Right lung (tissue), 5 donors: Measurements from ENCODE around the gene KNSTRN. TPM values are rescaled to one million over a fixed set of nuclear protein-coding genes. Genes with fewer than 3 reads are reported as not detected.
A peak's percentile ranks its signal among the peaks of the same experiment; 100 is the strongest.

Experiments
- DNase-seq, 2 donors: peaks; one replicate each; pipeline ENCODE4 v3.0.0-alpha.2; 2013
- polyA plus RNA-seq, 5 donors: library from polyadenylated mRNA; unstranded; fragments of 120-200 nt; gene quantifications; one replicate each; pipeline versions ENCODE4 v1.2.1 to v1.2.3, GENCODE V29; 2013; ENCODE audit warnings: inconsistent platforms in 1 of 5, low replicate concordance in 1 of 5; ENCODE audit not compliant: insufficient read length in 5 of 5, insufficient read depth in 1 of 5

The KNSTRN gene
- polyA plus RNA-seq, 5 donors = 22.7 to 48.8 (median 33.0) TPM

GRCh38 chr15:40427188-40427587 is 44.7 kb downstream of the KNSTRN start:
- DNase-seq = no peak

- no peak for DNase-seq
Observed at GRCh38 chr15:40428185-40428584, 45.7 kb downstream of the KNSTRN start.

- DNase-seq = no peak
Observed at GRCh38 chr15:40429068-40429710, 46.7 kb downstream of the KNSTRN start.

- no peak for DNase-seq
Observed at GRCh38 chr15:40430271-40430805, 47.8 kb downstream of the KNSTRN start.

- DNase-seq = no peak
Observed at GRCh38 chr15:40435023-40435709, 52.6 kb downstream of the KNSTRN start.

GRCh38 chr15:40435710-40436089 is 53.2 kb downstream of the KNSTRN start:
- no peak for DNase-seq

- DNase-seq = no peak
Observed at GRCh38 chr15:40436116-40436891, 53.8 kb downstream of the KNSTRN start.

- DNase-seq = no peak
Observed at GRCh38 chr15:40436892-40437751, 54.6 kb downstream of the KNSTRN start.

GRCh38 chr15:40437752-40438687 is 55.5 kb downstream of the KNSTRN start:
- no peak for DNase-seq

- no peak for DNase-seq
Observed at GRCh38 chr15:40438712-40439111, 56.2 kb downstream of the KNSTRN start.

GRCh38 chr15:40439461-40439959 is 57.0 kb downstream of the KNSTRN start:
- DNase-seq = no peak

- no peak for DNase-seq
Observed at GRCh38 chr15:40439960-40440742, 57.6 kb downstream of the KNSTRN start.

GRCh38 chr15:40440743-40441564 is 58.4 kb downstream of the KNSTRN start, which contains the start of gene BAHD1:
Gene BAHD1, plus strand, starts transcription at chr15:40440953. Its CDS starts 17,512 bp downstream, at chr15:40458465.
- DNase-seq = peak; percentile 91 to 92

GRCh38 chr15:40441565-40442531 is 59.3 kb downstream of the KNSTRN start:
- DNase-seq = no peak

GRCh38 chr15:40443255-40443654 is 60.7 kb downstream of the KNSTRN start:
- DNase-seq = no peak

- DNase-seq = no peak
Observed at GRCh38 chr15:40443846-40444245, 61.3 kb downstream of the KNSTRN start.
